ENCODE measurements around the gene UCN2.
"Not testable (repeated sequence)": the region's sequence is repeated elsewhere in the genome, so short reads cannot be mapped to it uniquely, and the experiment has no call there.

Gene UCN2

GRCh38 chr3:48553361-48553760 is 10.2 kb downstream of the UCN2 start:
- no peak for TF ChIP-seq CTCF (conservative IDR thresholded peaks at IDR 0.05; ENCODE audit: low read depth)
- peak overlapping the region; percentile 25 for H3K27ac ChIP-seq
- DNase-seq (ENCODE audit: low spot score) = no peak
- CTCF ChIA-PET = interaction anchor here (0.6 to 1.1 kb wide), 3 partner anchors 56 to 117 kb away, joined by 3 to 7 read pairs (median 5); partner anchors contain the start of gene UQCRC1
- POLR2A ChIA-PET (ENCODE audit: low non-redundant PET) = no interaction called here

- peak overlapping the region; percentile 25 for H3K27ac ChIP-seq
- no peak for DNase-seq (ENCODE audit: low spot score)
- ChIA-PET CTCF (interaction anchor here (0.6 to 1.2 kb wide), 3 partner anchors 90 to 116 kb away, joined by 3 to 5 read pairs (median 3); no protein-coding TSS in a partner anchor), POLR2A (ENCODE audit: low non-redundant PET) (no interaction called here)
- TF ChIP-seq CTCF (conservative IDR thresholded peaks at IDR 0.05; ENCODE audit: low read depth) = no peak
Observed at GRCh38 chr3:48552111-48552951, 11.2 kb downstream of the UCN2 start.

GRCh38 chr3:48551651-48552050 is 11.9 kb downstream of the UCN2 start:
- peak overlapping the region; percentile 25 for H3K27ac ChIP-seq
- CTCF ChIA-PET = interaction anchor here (1.2 kb wide), 1 partner anchor 89 kb away, joined by 3 read pairs; no protein-coding TSS in a partner anchor
- DNase-seq (ENCODE audit: low spot score); POLR2A ChIA-PET (ENCODE audit: low non-redundant PET): not testable (repeated sequence)

GRCh38 chr3:48548729-48549705 is 14.6 kb downstream of the UCN2 start:
- H3K27ac ChIP-seq = peak overlapping the region; percentile 24
- POLR2A ChIA-PET (ENCODE audit: low non-redundant PET) = no interaction called here
- no peak for DNase-seq (ENCODE audit: low spot score)
- CTCF ChIA-PET = interaction anchor here (0.6 to 1.5 kb wide), 11 partner anchors 9 to 1293 kb away, joined by 3 to 6 read pairs (median 3); no protein-coding TSS in a partner anchor
- peak; percentile 91 for TF ChIP-seq CTCF (conservative IDR thresholded peaks at IDR 0.05; ENCODE audit: low read depth)

GRCh38 chr3:48548126-48548525 is 15.5 kb downstream of the UCN2 start:
- H3K27ac ChIP-seq = peak overlapping the region; percentile 33
- no peak for DNase-seq (ENCODE audit: low spot score)
- TF ChIP-seq CTCF (conservative IDR thresholded peaks at IDR 0.05; ENCODE audit: low read depth) = no peak
- CTCF ChIA-PET = interaction anchor here (1.0 to 1.5 kb wide), 2 partner anchors 10 to 101 kb away, joined by 3 to 5 read pairs; partner anchors contain the start of gene ATRIP
- POLR2A ChIA-PET (ENCODE audit: low non-redundant PET) = no interaction called here

GRCh38 chr3:48546203-48546829 is 17.3 kb downstream of the UCN2 start:
- no peak overlapping the region; the same call in 1 of the 2 replicates for H3K27ac ChIP-seq
- CTCF ChIA-PET = no interaction called here
- TF ChIP-seq CTCF (conservative IDR thresholded peaks at IDR 0.05; ENCODE audit: low read depth) = no peak
- POLR2A ChIA-PET (ENCODE audit: low non-redundant PET) = no interaction called here
- no peak for DNase-seq (ENCODE audit: low spot score)

Measured in RWPE1 (cell line).